ENCODE results near the gene ACTA1.

Gene ACTA1

DNA sequence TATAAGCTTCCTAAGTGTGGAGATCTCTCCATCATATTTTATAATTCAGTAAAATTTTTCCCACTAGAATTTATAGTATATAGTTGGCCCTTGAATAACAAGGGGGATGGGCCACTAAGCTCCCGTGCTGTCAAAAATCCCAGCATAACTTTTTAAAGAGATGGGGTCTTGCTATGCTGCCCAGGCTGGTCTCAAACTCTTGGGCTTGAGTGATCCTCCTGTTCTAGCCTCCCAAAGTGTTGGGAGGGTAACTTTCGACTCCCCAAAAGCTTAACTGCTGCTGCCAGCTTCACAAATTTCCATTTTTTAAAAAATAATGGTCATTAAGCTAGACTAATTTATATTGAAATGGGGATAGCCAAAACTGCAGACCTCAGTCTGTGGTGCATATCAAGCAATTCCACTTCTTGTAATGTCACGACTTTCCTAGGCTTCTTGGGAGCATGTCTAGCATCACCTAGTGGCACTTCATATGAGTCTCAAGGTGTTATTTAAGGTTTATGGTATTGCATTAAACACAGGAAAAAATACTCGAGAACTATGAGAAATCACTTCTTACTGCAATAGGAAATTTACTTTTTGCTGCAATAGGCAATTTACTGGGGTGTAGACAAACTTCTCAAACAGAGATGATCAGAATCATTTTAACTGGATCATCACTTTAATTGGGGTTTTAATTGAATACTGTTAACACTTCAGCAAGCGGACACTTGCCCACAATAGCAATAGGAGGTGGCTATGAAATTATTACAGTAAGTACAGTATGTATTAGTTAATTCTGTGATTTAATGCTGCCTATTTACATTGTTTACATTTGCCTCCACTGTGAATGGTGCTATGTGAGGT lies 19.3 kb upstream of the ACTA1 start:
- Histone ChIP-seq H2BK5ac (ENCODE audit: low read depth, low read length, poor library complexity, severe bottlenecking) (no peak overlapping the region), H3K4me3 (ENCODE audit: insufficient read depth in 1 of 2, low read depth in 1 of 2, low read length in 2 of 2) (no peak overlapping the region), H3K9ac (ENCODE audit: low read length) (no peak overlapping the region), H3K79me1 (replicated peaks; ENCODE audit: low read length, poor library complexity, severe bottlenecking) (peaks cover 2% of the 10 kb centered on the region), H2BK12ac (ENCODE audit: low read length in 2 of 2) (no peak overlapping the region), H3K27me3 (ENCODE audit: control insufficient read depth in 1 of 2, insufficient read depth in 1 of 2, low read length in 2 of 2) (no peaks in the 10 kb centered on the region), H3K18ac (ENCODE audit: low read depth in 1 of 2, low read length in 2 of 2) (no peak overlapping the region), H3K9me3 (ENCODE audit: control insufficient read depth, low read length) (no peaks in the 10 kb centered on the region), H4K91ac (ENCODE audit: low read length) (no peak overlapping the region), H4K8ac (ENCODE audit: low read length) (no peak overlapping the region), H3K4me1 (ENCODE audit: control insufficient read depth, insufficient read depth, low read depth, low read length) (no peaks in the 10 kb centered on the region), H3K36me3 (ENCODE audit: control insufficient read depth in 1 of 2, insufficient read depth in 2 of 2, low read depth in 1 of 2, low read length in 2 of 2) (peaks cover 13 to 68% of the 10 kb centered on the region in 2 experiments), H3K4me2 (ENCODE audit: low read length, poor library complexity, severe bottlenecking) (no peak overlapping the region), H2AFZ (ENCODE audit: low read depth, low read length) (no peak overlapping the region), H3K27ac (ENCODE audit: low read length, poor library complexity, severe bottlenecking) (no peak overlapping the region), H2AK5ac (ENCODE audit: low read length, severe bottlenecking) (no peak overlapping the region), H3K23ac (ENCODE audit: low read length in 2 of 2) (no peak overlapping the region), H3K4ac (ENCODE audit: low read depth in 1 of 2, low read length in 2 of 2) (no peak overlapping the region), H2BK120ac (ENCODE audit: low read depth, low read length) (no peak overlapping the region), H2BK15ac (ENCODE audit: low read depth, poor library complexity, severe bottlenecking) (no peak overlapping the region), H3K14ac (ENCODE audit: low read length in 2 of 2) (no peak overlapping the region)
- peak; percentile 32 for DNase-seq
- 98% methylated on average over 2 of the region's 5 CpGs for WGBS

DNA sequence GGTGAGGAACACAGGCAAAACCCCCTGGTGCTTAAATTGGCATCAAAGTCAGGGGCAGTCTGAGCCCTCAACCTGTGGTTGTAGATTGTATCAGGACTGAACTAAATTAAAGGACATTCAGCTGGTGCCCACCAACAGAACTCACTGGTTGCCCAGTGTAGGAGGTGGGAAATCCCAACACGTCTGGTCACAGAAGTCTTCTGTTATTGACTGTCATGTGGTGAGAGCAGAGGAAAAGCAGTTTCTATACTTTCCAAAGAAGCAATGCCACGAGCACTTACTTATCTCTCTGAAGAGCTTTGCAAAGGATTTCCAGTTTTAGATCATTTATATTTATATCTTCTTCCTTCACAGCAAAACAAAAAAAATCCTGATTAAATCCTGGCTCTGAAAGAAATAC lies 15.0 kb upstream of the ACTA1 start:
- H3K23ac ChIP-seq (ENCODE audit: low read length in 2 of 2), result no peak overlapping the region
- no peak overlapping the region for H3K4me2 ChIP-seq (ENCODE audit: low read length, poor library complexity, severe bottlenecking)
- no peak overlapping the region for H3K27ac ChIP-seq (ENCODE audit: low read length, poor library complexity, severe bottlenecking)
- peaks cover 2% of the 10 kb centered on the region for H3K79me1 ChIP-seq (replicated peaks; ENCODE audit: low read length, poor library complexity, severe bottlenecking)
- no peak overlapping the region for H3K18ac ChIP-seq (ENCODE audit: low read depth in 1 of 2, low read length in 2 of 2)
- 95% methylated on average over 2 of the region's 2 CpGs for WGBS
- H3K9ac ChIP-seq (ENCODE audit: low read length), result peak overlapping the region; percentile 20
- H3K36me3 ChIP-seq (ENCODE audit: control insufficient read depth in 1 of 2, insufficient read depth in 2 of 2, low read depth in 1 of 2, low read length in 2 of 2), result peaks cover 19 to 56% of the 10 kb centered on the region in 2 experiments
- no peak overlapping the region for H4K8ac ChIP-seq (ENCODE audit: low read length)
- H3K9me3 ChIP-seq (ENCODE audit: control insufficient read depth, low read length), result no peaks in the 10 kb centered on the region
- H3K4ac ChIP-seq (ENCODE audit: low read depth in 1 of 2, low read length in 2 of 2), result no peak overlapping the region
- no peak overlapping the region for H2AK5ac ChIP-seq (ENCODE audit: low read length, severe bottlenecking)
- no peak overlapping the region for H3K14ac ChIP-seq (ENCODE audit: low read length in 2 of 2)
- H2BK12ac ChIP-seq (ENCODE audit: low read length in 2 of 2), result no peak overlapping the region
- H3K4me1 ChIP-seq (ENCODE audit: control insufficient read depth, insufficient read depth, low read depth, low read length), result no peaks in the 10 kb centered on the region
- no peak overlapping the region for H4K91ac ChIP-seq (ENCODE audit: low read length)
- no peaks in the 10 kb centered on the region for H3K27me3 ChIP-seq (ENCODE audit: control insufficient read depth in 1 of 2, insufficient read depth in 1 of 2, low read length in 2 of 2)
- H3K4me3 ChIP-seq (ENCODE audit: insufficient read depth in 1 of 2, low read depth in 1 of 2, low read length in 2 of 2), result no peak overlapping the region
- no peak overlapping the region for H2AFZ ChIP-seq (ENCODE audit: low read depth, low read length)
- no peak for DNase-seq
- H2BK5ac ChIP-seq (ENCODE audit: low read depth, low read length, poor library complexity, severe bottlenecking), result no peak overlapping the region
- H2BK15ac ChIP-seq (ENCODE audit: low read depth, poor library complexity, severe bottlenecking), result no peak overlapping the region
- no peak overlapping the region for H2BK120ac ChIP-seq (ENCODE audit: low read depth, low read length)

GRCh38 chr1:229448354-229448753 lies 14.5 kb upstream of the ACTA1 start:
- H3K4me1 ChIP-seq (ENCODE audit: control insufficient read depth, insufficient read depth, low read depth, low read length), result no peaks in the 10 kb centered on the region

DNA sequence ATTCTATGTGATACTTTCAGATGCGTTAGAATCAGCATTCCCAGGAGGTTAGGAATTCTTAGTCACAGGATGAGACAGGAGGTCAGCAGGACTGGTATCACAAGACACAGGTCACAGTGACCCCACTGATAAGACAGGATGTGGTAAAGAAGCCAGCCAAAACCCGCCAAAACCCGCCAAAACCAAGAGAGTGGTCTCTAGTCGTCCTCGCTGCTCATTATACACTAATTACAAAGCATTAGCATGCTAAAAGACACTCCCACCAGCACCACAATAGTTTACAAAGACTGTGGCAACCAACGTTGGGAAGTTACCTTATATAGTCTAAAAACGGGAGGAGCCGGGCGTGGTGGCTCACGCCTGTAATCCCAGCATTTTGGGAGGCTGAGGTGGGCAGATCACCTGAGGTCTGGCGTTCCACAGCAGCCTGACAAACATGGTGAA lies 13.9 kb upstream of the ACTA1 start:
- whole genome bisulfite sequencing, result 93% methylated on average over 11 of the region's 11 CpGs
- H4K8ac ChIP-seq (ENCODE audit: low read length), result no peak overlapping the region
- H3K9me3 ChIP-seq (ENCODE audit: control insufficient read depth, low read length), result no peaks in the 10 kb centered on the region

More at GRCh38 chr1:229448354-229448753, 14.5 kb upstream of the ACTA1 start:
- 98% methylated on average over 4 of the region's 7 CpGs for WGBS
- H4K8ac ChIP-seq (ENCODE audit: low read length), result no peak overlapping the region
- no peak overlapping the region for H2AK5ac ChIP-seq (ENCODE audit: low read length, severe bottlenecking)
- H2BK12ac ChIP-seq (ENCODE audit: low read length in 2 of 2), result no peak overlapping the region
- no peak overlapping the region for H2AFZ ChIP-seq (ENCODE audit: low read depth, low read length)
- peak overlapping the region; percentile 20 for H3K9ac ChIP-seq (ENCODE audit: low read length)
- no peak overlapping the region for H3K27ac ChIP-seq (ENCODE audit: low read length, poor library complexity, severe bottlenecking)
- no peak overlapping the region for H3K4me3 ChIP-seq (ENCODE audit: insufficient read depth in 1 of 2, low read depth in 1 of 2, low read length in 2 of 2)
- no peak overlapping the region for H2BK120ac ChIP-seq (ENCODE audit: low read depth, low read length)
- H4K91ac ChIP-seq (ENCODE audit: low read length), result no peak overlapping the region
- no peak overlapping the region for H2BK5ac ChIP-seq (ENCODE audit: low read depth, low read length, poor library complexity, severe bottlenecking)
- H3K9me3 ChIP-seq (ENCODE audit: control insufficient read depth, low read length), result no peaks in the 10 kb centered on the region
- H2BK15ac ChIP-seq (ENCODE audit: low read depth, poor library complexity, severe bottlenecking), result no peak overlapping the region
- H3K27me3 ChIP-seq (ENCODE audit: control insufficient read depth in 1 of 2, insufficient read depth in 1 of 2, low read length in 2 of 2), result no peaks in the 10 kb centered on the region
- DNase-seq, result no peak
- H3K18ac ChIP-seq (ENCODE audit: low read depth in 1 of 2, low read length in 2 of 2), result no peak overlapping the region
- H3K79me1 ChIP-seq (replicated peaks; ENCODE audit: low read length, poor library complexity, severe bottlenecking), result peaks cover 2% of the 10 kb centered on the region
- no peak overlapping the region for H3K4me2 ChIP-seq (ENCODE audit: low read length, poor library complexity, severe bottlenecking)
- H3K4ac ChIP-seq (ENCODE audit: low read depth in 1 of 2, low read length in 2 of 2), result no peak overlapping the region
- H3K23ac ChIP-seq (ENCODE audit: low read length in 2 of 2), result no peak overlapping the region
- H3K36me3 ChIP-seq (ENCODE audit: control insufficient read depth in 1 of 2, insufficient read depth in 2 of 2, low read depth in 1 of 2, low read length in 2 of 2), result peaks cover 19 to 54% of the 10 kb centered on the region in 2 experiments
- H3K14ac ChIP-seq (ENCODE audit: low read length in 2 of 2), result no peak overlapping the region

More for the DNA sequence above, 13.9 kb upstream of the ACTA1 start:
- Histone ChIP-seq H2BK12ac (ENCODE audit: low read length in 2 of 2) (no peak overlapping the region), H4K91ac (ENCODE audit: low read length) (no peak overlapping the region), H3K9ac (ENCODE audit: low read length) (no peak overlapping the region), H3K27me3 (ENCODE audit: control insufficient read depth in 1 of 2, insufficient read depth in 1 of 2, low read length in 2 of 2) (no peaks in the 10 kb centered on the region), H2AFZ (ENCODE audit: low read depth, low read length) (no peak overlapping the region), H3K79me1 (replicated peaks; ENCODE audit: low read length, poor library complexity, severe bottlenecking) (peaks cover 2% of the 10 kb centered on the region), H2BK5ac (ENCODE audit: low read depth, low read length, poor library complexity, severe bottlenecking) (no peak overlapping the region), H2AK5ac (ENCODE audit: low read length, severe bottlenecking) (no peak overlapping the region), H3K4me3 (ENCODE audit: insufficient read depth in 1 of 2, low read depth in 1 of 2, low read length in 2 of 2) (no peak overlapping the region), H3K4me2 (ENCODE audit: low read length, poor library complexity, severe bottlenecking) (no peak overlapping the region), H3K14ac (ENCODE audit: low read length in 2 of 2) (no peak overlapping the region), H3K36me3 (ENCODE audit: control insufficient read depth in 1 of 2, insufficient read depth in 2 of 2, low read depth in 1 of 2, low read length in 2 of 2) (peaks cover 23 to 60% of the 10 kb centered on the region in 2 experiments), H3K4ac (ENCODE audit: low read depth in 1 of 2, low read length in 2 of 2) (no peak overlapping the region), H3K18ac (ENCODE audit: low read depth in 1 of 2, low read length in 2 of 2) (no peak overlapping the region), H3K27ac (ENCODE audit: low read length, poor library complexity, severe bottlenecking) (no peak overlapping the region), H2BK15ac (ENCODE audit: low read depth, poor library complexity, severe bottlenecking) (no peak overlapping the region), H2BK120ac (ENCODE audit: low read depth, low read length) (no peak overlapping the region), H3K23ac (ENCODE audit: low read length in 2 of 2) (no peak overlapping the region), H3K4me1 (ENCODE audit: control insufficient read depth, insufficient read depth, low read depth, low read length) (no peaks in the 10 kb centered on the region)
- no peak for DNase-seq

All from mesenchymal stem cell (in vitro differentiated cells and primary cell).